Stimulated activated CD8-positive, alpha-beta memory T cell treated with anti-CD3 and anti-CD28 coated beads, Interleukin-7, amount 100 ng/mL, for 48 hours (primary cell): ENCODE results near the gene UPK1A.
"Not testable (repeated sequence)": the region's sequence is repeated elsewhere in the genome, so short reads cannot be mapped to it uniquely, and the experiment has no call there.

Experiments
- DNase-seq, 2 donors: peaks; one replicate each; pipeline ENCODE4 v3.0.0-alpha.2; 2020; ENCODE audit warnings: low read depth in 1 of 2; ENCODE audit errors: extremely low read depth in 1 of 2

UPK1A gene

GRCh38 chr19:35689836-35690235 is 23.5 kb downstream of the UPK1A start:
- no peak for DNase-seq

GRCh38 chr19:35691106-35691505 is 24.8 kb downstream of the UPK1A start:
- DNase-seq, result not testable (repeated sequence)

DNA sequence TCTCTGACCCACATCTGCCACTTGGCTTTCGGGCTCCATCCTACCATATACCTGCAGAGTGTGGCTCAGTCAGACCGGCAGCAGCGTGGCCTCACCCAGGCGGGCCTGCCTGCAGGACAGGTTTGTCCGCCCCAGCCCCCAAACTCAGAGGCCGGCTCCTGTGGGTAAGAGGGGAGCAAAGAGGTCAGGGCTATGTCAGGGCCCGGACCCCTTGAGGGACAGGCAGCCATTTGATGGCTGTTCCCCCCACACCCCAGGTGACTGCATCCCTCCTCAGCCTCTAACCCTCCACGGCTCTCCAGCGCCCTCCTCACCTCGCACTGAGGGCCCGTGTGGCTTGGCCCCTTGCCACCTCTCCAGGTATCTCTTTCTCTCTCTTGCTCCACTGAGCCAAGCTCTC is 25.7 kb downstream of the UPK1A start:
- no peak for DNase-seq

DNA sequence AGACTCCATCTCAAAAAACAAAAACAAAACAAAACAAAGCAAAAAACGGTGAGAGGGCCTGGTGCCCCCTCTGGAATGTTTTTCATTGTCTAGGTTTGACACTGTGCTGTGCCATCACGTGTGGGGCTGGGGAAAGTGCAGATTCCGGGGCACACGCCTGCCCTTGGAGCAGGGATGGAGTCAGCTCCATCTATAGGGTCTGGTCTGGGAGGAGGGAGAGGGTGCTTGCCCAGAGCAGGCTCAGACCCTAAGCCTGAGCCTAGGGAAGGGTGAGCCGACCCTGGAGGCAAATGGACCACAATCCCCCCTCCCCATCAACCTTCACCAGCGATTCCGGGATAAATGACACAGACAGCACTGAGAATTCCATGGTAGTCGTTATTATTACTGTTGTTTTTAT is 27.1 kb downstream of the UPK1A start:
- no peak for DNase-seq

DNA sequence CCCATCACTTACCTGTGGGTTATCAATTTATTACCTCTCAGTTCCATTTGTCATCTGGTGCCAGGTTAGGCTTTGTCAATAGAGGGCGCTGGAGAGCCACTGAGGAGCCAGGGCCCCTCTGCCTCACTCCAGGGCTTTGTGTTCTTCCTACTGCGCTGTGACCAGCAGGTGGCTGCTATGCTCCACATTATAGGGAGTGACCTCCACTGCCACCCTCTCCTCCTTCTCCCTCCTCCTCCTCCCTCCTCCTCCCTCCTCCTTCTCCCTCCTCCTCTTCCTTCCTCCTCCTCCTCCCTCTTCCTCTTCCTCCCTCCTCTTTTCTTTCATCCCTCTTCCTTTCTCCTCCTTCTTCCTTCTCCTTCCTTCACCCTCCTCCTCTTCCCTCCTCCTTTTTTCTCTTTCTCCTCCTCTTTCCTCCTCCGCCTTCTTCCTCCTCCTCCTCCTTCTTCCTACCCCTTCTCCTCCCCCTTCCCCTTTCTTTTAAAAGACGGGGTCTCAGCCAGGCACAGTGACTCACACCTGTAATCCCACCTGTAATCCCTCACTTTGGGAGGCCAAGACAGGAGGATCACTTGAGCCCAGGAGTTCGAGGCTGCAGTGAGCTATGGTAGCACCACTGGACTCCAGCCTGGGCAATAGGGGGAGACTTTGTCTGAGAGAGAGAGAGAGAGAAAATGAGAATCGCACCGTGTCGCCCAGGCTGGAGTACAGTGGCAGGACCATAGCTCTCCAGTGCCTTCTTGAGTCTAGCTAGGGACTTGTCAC is 27.7 kb downstream of the UPK1A start:
- peak; percentile 81 to 87 for DNase-seq

DNA sequence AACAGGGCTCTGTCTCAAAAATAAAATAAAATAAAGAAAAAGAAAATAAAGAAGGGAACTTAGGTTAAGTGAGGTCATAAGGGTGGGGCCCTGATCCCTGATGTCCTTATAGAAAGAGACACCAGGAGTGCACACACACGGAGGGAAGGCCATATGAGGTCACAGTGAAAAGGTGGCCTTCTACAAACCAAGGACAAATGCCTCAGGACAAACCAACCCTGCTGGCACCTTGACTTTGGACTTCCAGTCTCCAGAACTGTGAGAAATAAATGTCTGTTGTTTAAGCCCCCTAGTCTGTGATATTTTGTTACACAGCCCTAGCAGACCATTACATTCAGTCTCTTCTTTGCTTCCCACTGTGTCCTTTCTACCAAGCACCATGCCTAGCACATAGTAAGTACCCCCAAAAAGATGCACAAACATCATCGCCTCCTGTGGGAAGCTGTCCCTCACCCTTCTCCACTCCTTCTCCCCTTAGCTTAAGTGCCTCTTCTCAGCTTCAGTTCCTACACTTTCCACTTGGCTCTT is 29.6 kb downstream of the UPK1A start:
- no peak for DNase-seq

GRCh38 chr19:35696835-35697234 is 30.5 kb downstream of the UPK1A start:
- no peak for DNase-seq

- DNase-seq, result peak; percentile 88 to 97
Measured at GRCh38 chr19:35702223-35703012, 36.1 kb downstream of the UPK1A start.

DNA sequence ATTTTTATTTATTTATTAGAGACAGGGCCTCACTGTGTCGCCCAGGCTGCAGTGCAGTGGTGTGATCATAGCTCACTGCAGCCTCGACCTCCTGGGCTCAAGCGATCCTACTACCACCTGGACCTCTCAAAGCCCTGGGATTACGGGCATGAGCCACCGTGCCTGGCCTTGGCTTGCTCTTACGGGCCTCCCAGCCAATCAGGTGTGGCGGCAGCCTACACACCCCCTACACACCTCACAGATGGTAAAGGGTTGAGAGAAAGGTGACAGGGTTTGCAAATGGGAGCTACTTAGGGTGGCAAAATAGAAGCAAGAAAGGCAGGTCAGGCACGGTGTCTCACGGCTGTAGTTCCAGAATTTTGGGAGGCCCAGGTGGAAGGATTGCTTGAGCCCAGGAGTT is 37.0 kb downstream of the UPK1A start:
- no peak for DNase-seq

DNA sequence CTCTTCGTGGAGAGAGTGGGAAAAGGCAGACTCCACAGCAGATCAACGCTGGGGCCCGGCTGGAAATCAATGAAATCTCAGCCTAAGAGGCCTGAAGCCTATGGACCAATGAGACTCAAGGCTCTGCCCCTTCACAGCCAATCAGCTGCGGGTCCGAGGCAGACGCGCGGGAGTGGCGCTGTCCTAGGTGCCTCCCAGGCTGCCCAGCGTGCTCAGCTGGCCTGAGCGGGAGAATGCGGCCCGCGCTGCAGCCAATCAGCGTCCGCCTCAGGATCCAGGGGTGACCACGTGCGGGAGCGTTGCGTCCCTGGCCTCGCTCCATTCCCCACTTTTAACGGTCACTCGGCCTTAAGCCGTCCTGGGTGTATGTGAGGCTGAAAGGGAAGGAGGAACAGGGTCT is 37.9 kb downstream of the UPK1A start, which contains the start of gene ZBTB32:
Gene ZBTB32 (plus strand): TSS at position 341 of the 400 bp plus-strand sequence. CDS start 10,069 bp downstream, outside the sequence.
- no peak for DNase-seq

- no peak for DNase-seq
Measured at GRCh38 chr19:35708391-35708790, 42.1 kb downstream of the UPK1A start.

DNA sequence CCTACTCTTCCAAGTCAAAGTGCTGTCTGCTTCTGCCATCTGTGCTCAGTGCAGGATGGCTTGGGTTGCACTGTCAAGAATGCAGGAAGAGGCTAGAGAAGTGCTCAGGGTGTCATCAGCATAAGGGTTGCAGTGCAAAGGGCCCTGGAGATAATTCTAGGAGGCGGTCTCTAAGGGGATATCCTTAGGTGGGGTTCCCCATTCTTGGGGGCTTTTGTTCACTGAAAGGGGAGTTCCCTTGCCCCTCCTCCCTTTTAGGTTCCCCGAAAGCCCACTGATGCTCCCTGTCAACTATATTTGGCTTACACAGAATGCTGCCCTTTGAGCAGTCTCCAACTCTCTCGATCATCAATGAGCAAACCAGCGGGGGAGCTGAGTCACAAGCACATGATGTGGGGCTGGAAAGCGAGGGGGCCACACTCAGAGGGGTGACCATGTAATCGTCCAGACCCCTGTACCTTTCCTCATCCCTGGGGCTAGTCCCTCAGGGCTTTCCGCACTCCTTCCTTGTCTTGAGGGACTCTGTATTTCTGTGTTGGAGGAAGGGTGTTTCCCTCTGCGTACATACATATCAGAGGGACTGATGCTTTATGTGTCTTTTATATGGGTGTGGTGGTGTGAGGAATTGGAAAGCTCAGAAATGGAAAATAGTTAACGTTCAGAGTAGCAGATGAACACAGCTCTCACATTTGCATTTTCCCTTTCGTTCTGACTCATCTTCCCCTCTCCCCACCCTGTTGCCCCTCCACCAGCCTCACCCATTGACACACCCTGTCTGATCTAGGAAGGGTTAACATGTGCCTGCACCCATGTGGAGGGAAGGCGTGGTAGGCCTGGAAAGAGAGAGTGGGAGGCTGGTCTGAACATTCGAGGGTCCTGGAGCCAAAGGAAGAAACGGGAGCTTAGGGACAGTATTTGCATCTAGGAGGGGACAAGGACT is 44.7 kb downstream of the UPK1A start:
- peak; percentile 65 to 87 for DNase-seq

GRCh38 chr19:35712567-35713505 is 46.5 kb downstream of the UPK1A start:
- DNase-seq, result peak; percentile 80 to 90

- DNase-seq, result no peak
Measured at GRCh38 chr19:35713506-35713850, 47.2 kb downstream of the UPK1A start.

DNA sequence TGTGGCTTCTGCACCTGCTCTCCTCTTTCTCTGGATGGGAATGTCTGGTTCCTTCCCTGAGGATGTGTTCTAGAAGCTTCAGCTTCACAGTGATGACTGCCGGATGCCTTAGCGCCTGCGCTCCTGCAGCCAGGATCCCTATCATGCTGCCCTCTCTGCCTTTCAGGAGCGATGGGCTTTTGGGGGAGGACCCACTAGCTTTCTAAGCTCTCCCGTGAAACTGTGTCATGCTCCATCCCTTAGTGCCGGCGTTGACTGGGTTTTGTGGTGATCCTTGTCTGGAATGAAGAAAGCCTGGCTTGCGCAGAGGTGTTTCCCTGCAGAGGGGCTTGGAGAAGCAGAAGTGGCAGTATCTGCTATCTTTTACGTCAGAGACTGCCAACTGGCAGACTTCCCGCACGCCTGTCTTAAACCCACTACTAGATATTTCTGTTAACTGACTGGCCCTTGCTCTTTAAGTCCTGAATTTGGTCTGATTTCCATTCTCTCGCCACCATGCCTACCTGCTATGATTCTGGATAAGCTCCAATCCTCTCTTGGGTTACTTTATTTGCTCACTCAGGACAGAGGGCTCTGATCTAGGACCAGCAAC is 47.7 kb downstream of the UPK1A start:
- no peak for DNase-seq

- DNase-seq, result no peak
Measured at GRCh38 chr19:35714601-35715354, 48.5 kb downstream of the UPK1A start.

- no peak for DNase-seq
Measured at GRCh38 chr19:35715355-35715809, 49.1 kb downstream of the UPK1A start.

DNA sequence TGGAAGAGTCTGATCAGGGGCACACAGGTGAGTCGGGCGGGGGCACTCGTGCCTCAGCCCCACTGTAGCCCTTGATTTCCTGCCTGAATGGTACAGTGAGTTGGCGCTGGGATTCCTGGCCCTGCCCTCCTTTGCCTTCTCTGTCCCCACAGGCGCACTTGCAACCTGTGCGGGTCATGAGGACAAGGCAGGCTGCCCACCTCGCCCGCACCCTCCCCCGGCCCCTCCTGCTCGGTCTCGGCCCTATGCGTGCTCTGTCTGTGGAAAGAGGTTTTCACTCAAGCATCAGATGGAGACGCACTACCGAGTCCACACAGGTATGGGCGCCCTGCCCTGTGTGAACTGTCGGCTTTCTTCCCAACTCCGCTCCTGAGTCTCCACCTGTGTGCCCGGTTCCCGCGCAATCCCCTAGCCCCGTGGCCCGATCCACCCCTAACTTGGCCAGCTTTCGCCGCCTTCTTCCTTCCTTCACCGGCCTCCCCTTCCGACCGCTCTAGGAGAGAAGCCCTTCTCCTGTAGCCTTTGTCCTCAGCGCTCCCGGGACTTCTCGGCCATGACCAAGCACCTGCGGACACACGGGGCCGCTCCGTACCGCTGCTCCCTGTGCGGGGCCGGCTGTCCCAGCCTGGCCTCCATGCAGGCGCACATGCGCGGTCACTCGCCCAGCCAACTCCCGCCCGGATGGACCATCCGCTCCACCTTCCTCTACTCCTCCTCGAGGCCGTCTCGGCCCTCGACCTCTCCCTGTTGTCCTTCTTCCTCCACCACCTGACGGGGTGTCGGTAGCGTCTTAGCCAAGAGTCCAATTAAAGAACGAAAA is 49.9 kb downstream of the UPK1A start:
- no peak for DNase-seq
